Measurements from ENCODE around the gene THADA.
"Not testable (repeated sequence)": the region's sequence is repeated elsewhere in the genome, so short reads cannot be mapped to it uniquely, and the experiment has no call there.

The THADA gene

DNA sequence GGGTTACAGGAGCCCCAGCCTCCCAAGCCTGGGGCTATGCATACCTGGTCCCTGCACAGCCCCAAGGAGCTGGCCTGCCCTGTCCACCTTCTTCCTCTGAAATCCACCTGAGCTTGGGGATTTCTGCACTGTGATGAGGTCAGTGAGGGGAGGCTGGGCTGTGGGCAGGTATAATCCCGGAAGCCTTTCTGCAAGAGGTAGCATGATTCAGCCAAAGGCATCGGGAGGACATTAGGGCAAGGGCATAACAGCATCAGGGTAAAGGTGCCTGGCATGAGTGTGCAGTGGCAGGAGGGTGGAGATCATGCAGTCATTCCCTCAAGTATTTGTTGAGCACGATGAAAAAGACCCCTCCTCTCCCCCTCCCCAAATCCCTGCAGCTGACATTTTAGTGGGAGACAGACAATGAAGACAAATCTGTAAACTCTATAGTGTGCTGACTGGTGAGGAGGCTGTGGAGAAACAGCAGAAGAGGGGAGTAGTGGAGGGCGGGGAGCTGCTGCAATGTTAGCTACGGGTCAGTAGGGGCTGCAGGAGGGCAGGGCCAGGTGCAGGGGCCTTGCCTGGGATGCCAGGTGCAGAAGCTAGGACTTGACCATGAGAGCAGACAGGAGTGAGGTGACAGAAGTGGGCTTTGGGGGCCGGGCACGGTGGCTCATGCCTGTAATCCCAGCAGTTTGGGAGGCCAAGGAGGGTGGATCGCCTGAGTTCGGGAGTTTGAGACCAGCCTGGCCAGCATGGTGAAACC, 388.1 kb downstream of the THADA start:
- DNase-seq (ENCODE audit: low spot score) = no peak

DNA sequence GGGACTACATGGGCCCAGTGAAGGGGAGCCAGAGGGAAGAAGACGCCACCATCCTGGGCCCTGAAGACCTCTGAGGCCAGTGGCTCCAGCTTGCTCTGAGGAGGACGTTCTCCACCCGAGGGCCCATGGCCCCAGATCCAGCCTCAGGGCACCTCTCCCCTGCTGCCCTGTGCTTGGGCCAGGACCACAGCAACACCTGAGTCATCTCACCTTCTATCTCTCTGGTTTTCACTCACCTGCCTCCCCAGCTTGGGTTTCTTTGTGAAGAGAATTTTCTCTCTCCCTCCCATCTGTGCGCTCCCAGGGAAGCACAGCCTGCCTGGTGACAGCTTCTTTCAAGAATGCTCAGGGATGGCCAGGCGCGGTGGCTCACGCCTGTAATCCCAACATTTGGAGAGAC, 389.2 kb downstream of the THADA start:
- DNase-seq (ENCODE audit: low spot score) = no peak

DNA sequence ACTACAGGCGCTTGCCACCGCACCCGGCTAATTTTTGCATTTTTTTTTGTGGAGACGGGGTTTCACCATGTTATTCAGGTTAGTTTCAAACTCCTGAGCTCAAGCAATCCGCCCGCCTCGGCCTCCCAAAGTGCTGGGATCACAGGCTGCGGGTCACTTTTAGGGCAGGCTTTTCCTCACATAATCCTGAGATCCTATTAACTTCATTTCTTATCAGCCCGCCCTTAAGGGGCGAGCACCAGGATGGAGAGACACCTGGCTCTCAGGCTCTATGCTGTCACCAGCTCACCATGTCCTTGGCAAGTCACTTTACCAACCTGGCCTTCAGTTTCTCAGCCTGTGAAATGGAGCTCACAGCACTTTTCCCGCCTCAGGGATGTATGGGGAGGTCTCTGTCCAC, 392.5 kb downstream of the THADA start:
- no peak for DNase-seq (ENCODE audit: low spot score)

DNA sequence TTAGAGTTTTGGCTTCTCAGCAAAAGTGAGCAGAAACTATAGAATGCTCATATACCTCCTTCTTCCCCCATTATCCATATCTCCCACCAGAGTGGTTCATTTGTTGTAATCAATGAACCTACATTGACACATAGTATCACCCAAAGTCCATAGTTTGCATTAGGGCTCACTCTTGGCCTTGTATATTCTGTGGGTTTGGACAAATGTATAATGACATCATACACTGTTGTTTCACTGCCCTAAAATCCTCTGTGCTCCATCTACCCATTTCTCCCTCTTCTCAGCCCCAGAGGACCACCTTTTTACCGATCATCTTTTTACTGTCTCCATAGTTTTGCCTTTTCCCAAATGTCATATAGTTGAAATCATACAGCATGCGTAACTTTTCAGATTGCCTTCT, 393.5 kb downstream of the THADA start:
- no peak for DNase-seq (ENCODE audit: low spot score)

DNA sequence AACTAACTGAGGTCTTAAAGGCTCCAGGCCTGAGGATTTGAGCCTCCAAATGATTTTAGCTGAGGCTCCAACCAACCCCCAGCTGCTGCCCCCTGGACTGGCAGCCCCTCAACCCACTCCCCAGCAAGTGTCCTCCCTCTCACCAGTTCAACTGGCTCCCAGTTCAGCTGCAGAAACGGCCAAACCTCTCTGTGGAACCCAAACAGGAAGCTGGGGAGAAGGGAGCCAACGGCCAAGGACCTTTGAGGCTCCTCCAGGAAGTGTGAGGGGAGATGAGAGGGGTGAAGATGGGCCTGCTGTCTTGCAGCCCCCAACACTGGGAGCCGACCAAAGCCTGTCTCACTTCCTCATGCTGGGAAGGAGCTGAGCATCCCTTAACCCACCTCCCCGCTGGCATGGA, 394.3 kb downstream of the THADA start:
- no peak for DNase-seq (ENCODE audit: low spot score)

DNA sequence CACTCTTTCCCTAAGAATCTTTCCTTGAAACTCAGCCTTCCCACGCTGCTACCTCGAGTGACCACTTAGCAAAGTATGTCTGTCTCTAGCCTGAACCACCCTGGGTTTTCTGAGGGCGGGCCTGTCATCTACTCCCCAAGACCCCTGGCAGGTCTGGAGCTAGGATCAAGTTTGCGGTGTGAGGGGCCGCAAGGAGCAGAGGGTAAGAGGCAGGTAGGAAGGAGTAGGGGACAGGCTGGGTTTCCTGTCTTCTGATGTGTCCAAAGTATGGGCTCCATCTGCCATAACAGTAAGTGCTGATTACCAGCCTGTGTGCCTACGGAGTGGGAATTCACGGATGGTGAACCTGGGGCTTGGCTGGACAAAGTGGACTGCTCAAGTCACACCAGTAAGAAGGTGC, 394.8 kb downstream of the THADA start:
- DNase-seq (ENCODE audit: low spot score) = no peak

DNA sequence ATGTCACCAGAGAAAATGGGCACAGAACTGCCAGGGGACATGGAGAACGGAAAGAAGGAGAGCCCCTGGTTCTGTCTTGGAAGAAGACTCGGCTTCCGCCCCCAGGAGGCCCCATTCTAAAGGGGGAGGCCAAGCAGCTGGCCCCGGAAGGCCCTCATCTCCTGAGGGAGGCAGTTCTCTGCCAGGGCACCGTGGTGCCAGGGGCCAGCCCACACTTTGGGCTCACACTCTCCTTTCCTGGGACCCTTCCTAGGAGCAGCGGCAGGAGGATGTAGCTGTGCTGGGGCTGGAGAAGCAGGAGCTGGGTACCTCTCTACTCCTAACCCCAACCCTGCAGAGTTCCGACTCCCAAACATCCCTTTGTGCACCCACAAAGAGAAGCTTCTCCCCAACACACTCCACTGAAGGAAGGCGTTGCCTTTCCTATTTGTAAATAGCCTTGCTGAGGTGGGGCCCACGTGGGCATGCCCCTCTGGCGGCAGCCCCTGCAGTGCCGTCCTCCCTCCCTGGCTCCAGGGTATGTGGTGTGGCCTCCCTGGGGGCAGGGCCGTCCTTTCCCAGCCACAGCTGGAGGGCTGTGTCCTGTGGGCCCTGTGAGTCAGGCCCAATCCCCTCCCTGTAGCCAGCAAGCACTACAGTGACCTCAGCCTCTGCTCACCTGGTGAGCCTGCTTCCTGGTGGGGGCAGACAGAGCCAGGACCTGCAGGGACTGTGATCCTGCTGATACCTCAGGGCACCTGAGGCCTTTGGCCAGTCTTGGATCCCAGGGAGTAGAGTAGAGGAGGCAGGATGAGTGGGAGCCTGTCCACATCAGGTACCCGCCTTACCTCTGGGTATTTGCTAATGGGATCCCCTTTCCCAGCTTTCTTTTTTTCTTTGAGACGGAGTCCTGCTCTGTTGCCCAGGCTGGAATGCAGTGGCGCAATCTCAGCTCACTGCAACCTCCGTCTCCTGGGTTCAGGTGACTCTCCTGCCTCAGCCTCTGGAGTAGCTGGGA, 396.0 kb downstream of the THADA start:
- no peak for DNase-seq (ENCODE audit: low spot score)

DNA sequence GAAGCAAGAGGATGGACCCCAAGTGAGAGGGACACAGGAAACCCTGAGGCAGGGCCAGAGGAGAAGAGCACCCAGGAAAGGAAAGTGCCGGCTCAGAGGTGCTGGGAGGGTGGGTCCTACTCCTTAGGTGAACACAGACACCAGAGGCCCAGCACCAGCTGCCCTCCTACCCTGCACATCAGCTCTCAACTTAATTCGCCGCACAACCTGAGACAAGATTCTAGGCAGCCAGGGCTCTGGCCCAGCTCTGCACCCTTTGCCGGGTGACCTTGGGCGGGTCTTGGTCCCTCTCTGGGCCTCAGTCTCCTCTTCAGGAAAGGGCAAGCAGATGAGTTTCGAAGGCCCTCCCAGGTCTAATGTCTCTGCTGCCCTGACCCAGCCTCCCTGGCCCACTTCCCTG, 397.6 kb downstream of the THADA start:
- DNase-seq (ENCODE audit: low spot score) = no peak

DNA sequence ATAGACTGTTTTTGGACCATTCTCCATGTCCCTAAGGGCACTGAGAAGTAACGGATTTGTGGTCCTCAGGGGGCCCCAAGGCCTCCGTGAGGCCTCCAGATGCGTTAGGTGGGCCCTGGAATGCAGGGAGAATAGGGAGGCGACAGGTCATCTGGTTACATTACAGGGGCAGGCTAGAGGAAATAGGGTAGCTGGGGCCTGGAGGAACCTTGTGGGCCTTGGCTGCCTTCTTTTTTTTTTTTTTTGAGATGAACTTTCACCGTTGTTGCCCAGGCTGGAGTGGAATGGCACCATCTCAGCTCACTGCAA, 398.3 kb downstream of the THADA start:
- DNase-seq (ENCODE audit: low spot score) = no peak

DNA sequence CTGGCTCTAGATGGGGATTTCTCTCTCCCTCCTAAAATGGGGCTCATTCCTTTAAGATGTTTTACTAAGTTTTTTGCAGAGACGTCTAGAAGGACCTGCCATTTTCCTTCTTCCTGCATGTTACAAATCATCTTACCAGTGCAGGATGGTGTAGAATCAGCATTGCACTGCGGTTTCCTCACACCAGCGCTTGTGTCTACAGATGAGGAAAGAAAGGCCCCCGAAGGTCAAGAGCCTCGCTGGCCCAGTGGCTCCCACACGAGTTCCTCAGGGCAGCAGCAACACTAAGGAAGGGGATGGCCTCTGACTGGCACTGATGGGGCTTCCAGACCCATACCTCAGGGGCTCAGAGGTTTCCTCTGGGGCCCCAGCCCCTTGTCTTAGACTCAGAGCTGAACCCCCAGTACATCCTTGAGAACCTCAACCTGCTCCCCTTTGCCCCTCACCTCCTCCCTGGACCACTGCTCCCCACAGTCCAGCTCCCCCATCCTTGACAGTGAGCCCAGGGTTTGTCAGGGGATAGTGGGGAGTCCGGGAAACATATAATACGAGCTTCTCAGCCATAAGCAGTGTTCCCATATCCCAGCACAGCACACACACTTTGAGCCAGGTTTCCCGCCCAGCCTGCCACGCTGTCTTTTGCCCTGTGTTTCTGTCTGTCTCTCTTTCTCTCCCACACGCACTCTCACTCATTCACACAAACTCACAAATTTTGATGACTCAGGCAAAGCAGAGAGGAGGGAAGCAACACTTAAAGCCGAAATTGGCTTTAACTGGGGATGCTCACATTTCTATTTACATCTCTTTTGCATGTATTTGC, 398.9 kb downstream of the THADA start:
- no peak for DNase-seq (ENCODE audit: low spot score)

DNA sequence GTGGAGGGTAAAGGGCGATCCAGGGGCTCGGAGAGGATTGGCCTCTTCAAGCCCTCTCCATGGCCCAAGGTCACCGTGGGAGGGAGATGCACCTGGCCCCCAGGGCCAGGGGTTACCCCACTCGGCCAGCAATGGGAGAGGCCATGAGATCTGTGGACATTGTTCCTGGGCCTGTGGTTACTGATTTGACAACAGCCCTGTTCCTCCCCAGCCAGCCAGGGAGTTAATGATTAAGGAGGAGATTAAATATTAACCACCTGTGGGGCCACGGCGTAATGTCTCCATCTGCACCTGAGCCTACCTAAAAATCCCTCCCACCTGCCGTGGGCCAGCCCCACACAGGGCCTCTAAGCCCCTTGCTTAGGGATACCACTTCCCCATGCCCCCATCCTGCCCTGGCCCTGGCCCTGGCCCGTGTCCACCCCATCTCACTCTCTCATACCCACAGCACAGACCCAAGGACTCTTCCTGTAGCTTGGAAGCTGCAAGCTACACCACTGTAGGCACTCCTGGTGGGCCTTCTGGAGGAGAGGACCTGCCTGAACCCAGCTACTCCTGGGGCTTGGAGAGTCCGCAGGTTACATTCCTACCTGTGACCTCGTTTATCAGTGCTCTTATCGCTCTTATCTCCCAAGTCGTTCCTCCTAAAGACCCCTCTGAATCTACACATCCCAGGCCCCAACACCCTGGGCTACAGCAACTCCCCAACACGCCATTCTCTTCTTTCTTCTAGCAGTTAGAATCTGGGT, 401.5 kb downstream of the THADA start:
- DNase-seq (ENCODE audit: low spot score) = no peak

DNA sequence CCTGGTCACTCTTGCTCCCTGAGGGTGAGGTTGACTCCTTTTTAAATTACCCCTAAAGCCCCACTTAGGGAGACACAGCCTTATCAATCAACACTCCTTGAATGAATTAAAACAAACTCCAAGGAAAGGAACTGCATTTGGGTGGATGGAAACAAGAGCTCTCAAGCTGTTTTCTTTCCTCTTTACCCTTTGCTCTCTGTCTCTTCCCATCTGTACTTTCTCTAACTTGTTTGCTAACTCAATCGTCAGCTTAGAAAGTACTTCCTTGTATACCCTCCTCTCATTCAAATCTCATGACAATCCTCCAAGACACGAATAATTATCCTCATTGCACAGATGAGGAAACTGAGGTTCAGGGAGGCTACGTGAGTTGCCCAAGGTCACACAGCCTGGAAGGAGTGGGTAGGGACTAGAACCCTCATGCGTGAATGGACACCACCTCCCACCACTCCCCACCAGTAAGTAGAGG, 402.2 kb downstream of the THADA start:
- DNase-seq (ENCODE audit: low spot score) = no peak

DNA sequence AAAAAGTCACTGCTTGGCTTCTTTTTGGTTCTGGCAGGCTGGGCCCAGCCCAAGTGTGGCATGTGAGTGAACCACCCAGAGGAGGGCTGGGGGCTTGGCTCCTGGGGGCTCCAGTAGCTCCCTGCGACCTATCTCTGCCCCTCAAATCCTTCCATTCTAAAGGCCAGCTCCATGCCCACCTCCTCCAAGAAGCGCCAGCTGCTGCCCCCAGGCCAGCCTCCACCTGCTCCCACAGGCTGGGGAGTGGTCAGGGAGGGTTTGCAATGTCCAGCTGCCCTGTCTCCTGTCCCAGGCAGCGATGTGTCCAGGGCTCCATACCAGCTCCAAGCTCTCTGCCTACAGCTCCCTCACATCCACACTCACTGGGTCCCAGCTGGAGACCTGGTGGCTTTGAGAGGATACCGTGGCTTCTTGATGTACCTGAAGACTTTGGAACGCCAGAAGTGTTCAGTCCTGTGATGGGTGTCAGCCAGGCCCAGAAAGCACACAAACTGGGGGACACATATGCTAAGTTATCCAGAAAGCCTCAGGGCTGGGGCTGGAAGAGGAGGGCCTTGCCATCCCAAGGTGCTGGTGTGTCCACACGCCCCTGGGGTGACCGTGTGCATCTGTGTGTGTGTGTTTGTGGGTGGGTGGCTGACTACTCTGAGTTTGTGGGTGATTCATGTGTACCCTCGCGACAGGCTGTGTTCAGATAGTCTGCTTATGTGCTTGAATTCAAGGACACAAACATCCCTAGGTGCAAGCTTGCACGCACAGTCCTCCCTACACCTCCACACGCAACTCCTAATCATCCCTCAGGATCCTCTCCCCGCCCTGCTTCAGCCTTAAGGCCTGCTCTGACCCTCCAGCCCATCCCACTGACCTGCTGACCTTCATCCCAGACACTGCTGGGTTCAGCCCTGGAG, 402.8 kb downstream of the THADA start:
- no peak for DNase-seq (ENCODE audit: low spot score)

DNA sequence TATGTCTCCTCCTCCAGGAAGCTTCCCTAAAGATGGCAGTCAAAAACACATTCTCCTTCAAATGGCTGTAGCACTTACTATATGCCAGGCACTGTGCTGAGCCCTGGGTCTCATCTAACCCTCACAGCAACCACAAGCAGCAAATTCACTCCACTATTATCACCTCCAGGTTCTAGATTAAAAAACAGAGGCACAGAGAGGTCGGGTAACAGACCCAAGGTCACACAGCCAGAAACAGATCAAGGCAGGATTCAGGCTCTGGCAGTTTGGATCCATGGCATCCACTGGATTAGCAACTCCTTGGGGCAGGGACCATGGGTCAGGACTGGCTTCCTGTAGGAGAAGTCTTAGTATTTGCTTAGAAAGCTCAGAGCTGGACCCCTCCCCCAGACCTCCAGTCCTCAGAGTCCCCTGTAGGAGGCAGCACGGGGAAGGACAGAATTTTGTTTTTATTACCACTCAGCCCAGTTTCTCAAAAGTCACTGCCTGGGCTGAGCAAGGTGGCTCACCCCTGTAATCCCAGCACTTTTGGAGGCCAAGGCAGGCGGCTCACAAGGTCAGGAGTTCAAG, 403.8 kb downstream of the THADA start:
- no peak for DNase-seq (ENCODE audit: low spot score)

DNA sequence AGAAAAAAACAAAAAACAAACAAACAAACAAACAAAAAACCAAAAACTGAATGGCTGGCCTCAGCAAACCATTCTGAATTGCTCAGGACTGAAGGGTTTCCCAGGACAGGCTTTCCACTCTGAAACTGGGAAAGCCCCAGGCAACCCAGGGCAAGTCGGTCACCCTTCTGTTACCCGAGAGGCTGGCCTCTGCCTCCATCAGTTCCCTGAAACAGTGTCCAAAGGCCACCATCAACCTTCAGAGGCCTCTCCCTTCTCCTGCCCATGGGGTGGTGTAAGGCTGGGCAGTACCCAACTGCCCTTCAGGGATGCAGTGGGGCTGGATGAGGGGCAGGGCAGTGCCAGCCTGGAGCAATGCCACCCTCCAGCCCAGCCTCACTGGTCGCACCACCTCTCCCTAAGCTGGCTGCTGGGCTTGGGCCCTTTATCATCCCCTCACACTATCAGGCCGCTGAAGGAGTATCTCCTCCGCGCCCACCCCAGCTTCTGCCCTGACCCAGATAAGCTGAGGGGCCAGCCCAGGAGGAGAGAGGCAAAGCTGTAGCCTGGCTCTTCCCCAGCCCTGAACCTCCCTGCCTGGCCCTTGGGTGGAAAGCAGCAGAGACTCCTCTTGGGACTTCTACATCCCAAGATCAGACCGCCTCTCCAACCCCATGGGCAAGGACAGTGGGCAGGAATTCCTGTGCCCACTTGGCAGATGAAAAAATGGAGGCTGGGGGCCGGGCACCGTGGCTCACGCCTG, 405.4 kb downstream of the THADA start:
- no peak for DNase-seq (ENCODE audit: low spot score)

DNA sequence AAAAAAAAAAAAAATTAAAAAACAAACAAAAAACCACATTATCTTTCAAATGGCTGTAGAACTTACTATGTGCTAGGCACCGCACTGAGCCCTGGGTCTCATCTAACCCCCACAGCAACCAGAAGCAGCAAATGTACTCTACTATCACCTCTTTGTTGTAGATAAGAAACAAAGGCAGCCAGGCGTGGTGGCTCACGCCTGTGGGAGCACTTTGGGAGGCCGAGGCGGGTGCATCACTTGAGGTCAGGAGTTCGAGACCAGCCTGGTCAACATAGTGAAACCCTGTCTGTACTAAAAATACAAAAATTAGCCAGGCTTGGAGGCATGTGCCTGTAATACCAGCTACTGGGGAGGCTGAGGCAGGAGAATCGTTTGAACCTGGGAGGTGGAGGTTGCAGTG, 406.0 kb downstream of the THADA start:
- not testable (repeated sequence) for DNase-seq (ENCODE audit: low spot score)

DNA sequence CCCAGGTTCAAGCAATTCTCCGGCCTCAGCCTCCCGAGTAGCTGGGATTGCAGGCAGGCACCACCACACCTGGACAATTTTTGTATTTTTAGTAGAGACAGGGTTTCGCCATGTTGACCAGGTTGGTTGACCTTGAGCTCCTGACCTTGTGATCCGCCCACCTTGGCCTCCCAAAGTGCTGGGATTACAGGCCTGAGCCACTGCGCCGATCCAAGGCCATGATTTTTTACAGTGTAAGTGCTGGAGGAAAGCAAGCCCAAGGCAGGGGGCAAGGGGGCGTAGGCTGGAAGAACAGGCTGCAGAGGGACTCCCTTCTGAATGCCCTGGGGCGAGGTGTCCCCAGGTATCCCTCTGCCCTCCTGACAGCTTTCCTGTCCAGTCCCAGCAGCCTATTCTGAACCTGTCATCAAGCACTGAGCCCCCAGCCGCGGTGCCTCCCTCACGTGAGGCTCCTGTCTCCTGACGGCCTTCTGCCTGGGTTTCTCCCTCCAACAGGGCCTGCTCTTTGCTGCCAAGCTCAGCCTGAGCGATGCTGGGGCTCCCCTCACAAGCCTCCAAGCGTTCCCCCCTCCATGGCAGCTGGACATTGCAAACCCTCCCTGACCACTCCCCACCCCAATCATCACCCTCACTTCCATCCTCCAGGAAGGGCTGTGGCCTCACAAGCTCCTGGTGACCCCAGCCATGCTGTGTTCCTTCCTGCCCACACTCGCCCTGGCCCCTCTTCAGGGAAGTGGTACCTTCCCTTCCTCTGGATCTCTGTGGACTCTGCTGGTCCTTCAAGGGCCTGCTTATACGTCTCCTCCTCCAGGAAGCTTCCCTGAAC, 407.1 kb downstream of the THADA start:
- DNase-seq (ENCODE audit: low spot score) = no peak

DNA sequence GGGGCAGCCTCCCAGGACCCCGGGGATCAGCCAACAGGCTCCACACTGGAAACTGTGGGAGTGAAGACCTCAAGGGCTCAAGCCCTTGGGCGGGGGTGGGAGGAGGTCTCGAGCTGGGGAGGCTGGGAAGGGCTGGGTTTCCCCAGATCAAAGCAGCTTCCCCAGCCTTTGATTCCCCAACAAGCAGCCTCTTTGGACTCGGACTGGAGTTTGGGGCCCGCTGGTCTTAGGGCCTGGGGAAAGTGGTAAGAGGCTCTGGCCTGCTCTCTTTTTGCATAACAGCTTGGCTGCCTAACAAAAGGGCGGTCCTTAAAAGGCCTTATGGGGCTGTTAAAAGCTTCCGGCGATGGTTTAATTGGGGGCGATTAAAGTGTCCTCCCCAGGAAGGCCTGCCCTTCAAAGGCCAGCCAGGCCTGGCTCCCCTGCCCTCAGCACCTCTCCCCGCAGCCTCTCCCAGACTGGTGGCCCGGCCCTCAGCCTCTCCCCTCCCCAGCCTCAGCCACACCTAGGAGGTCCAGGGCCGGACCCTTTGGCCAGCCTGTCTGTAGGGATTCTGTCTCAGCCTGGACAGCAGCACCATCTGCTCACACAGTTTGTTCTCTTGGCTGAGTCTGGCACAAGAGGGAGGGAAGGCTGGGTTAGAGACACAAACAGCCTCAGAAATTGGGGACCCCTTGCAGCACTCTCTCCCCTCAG, 409.0 kb downstream of the THADA start:
- no peak for DNase-seq (ENCODE audit: low spot score)

All from activated CD4-positive, alpha-beta T cell treated with anti-CD3 and anti-CD28 coated beads, Interleukin-2, Interleukin-4, amounts not matched to agents 100 ng/mL and 50 ng/mL, durations not matched to agents 16 hours and 8 hours (primary cell).